HCT116 (cell line): ENCODE measurements around the gene ZCWPW1. TPM values are rescaled to one million over a fixed set of nuclear protein-coding genes. Genes with fewer than 3 reads are reported as not detected.

Source experiments
- ATAC-seq: fragments of 200-7000 bp; cut with Tn5 transposase; 2 replicates; pipeline ENCODE4 v1.9.1; 2020; ENCODE audit warnings: mild to moderate bottlenecking, moderate library complexity
- BruUV-seq: library from RNA; stranded (reverse); fragments of 400-500 nt; replicated peaks from 2 replicates; lab custom pipeline; 2021; lab: Mats Ljungman, UMichigan
- CTCF ChIA-PET: fragments of 300-600 bp; sonication (Branson Sonifier 250); formaldehyde crosslinking; loops from one replicate; lab custom pipeline; 2021; ENCODE audit warnings: antibody characterized with exemption; lab: Charles Lee
- POLR2A ChIA-PET: fragments of 300-600, 350-600 bp; sonication (Branson Sonifier 250); formaldehyde crosslinking; loops from one replicate; lab custom pipeline; 2021; ENCODE audit warnings: antibody characterized with exemption; lab: Charles Lee
- RAD21 ChIA-PET, 2 experiments: fragments of 300-600 bp; sonication (Branson Sonifier 250); formaldehyde crosslinking; loops; one replicate each; lab custom pipeline; 2023; ENCODE audit warnings: low total read pairs in 2 of 2; ENCODE audit not compliant: uncharacterized antibody in 2 of 2, unreplicated experiment in 2 of 2, low non-redundant PET in 1 of 2; lab: Charles Lee
- DNase-seq: peaks from one replicate; pipeline ENCODE4 v3.0.0-alpha.2; 2010; ENCODE audit warnings: low read depth, low spot score
- H2AFZ ChIP-seq: fragments of 200-600 bp; shearing (Covaris generic), sonication (generic); 2 replicates; pipeline ENCODE4 v1.6.1; 2017; ENCODE audit warnings: low read depth, mixed run types, mixed read lengths, antibody characterized with exemption, low read length; ENCODE audit not compliant: poor library complexity, severe bottlenecking
- H3K27ac ChIP-seq: 2 replicates; pipeline ENCODE4 v1.5.1; 2012; ENCODE audit warnings: low read depth, low read length
- H3K27me3 ChIP-seq: fragments of 200-600 bp; sonication (generic); 2 replicates; pipeline ENCODE4 v1.6.1; 2016; ENCODE audit warnings: mixed run types, low read length, mixed read lengths; ENCODE audit not compliant: insufficient read depth
- H3K36me3 ChIP-seq, 2 experiments: fragments of 200-500 bp in 1 of 2; fragments of 200-600 bp in 1 of 2; sonication (Bioruptor generic) in 1 of 2; sonication (generic) in 1 of 2; 2 replicates each; pipeline versions ENCODE4 v1.5.1 to v1.6.1; 2014 to 2016; ENCODE audit warnings: low read length in 2 of 2, inconsistent platforms in 1 of 2, mixed read lengths in 1 of 2, mixed run types in 1 of 2; ENCODE audit not compliant: insufficient read depth in 2 of 2, control insufficient read depth in 1 of 2
- H3K4me1 ChIP-seq, 2 experiments: fragments of 200-600 bp in 1 of 2; sonication (generic) in 1 of 2; 2 replicates each; pipeline versions ENCODE4 v1.5.1 to v1.6.1; 2012 to 2017; ENCODE audit warnings: low read length in 2 of 2, inconsistent platforms in 1 of 2, mild to moderate bottlenecking in 1 of 2, mixed read lengths in 1 of 2, mixed run types in 1 of 2, moderate library complexity in 1 of 2; ENCODE audit not compliant: insufficient read depth in 2 of 2, control insufficient read depth in 1 of 2
- H3K4me2 ChIP-seq: fragments of 200-600 bp; sonication (generic); 2 replicates; pipeline ENCODE4 v1.6.1; 2017; ENCODE audit warnings: mixed run types, low read length, mixed read lengths
- H3K4me3 ChIP-seq, 2 experiments: fragments of 200-600 bp in 1 of 2; sonication (generic) in 1 of 2; replicated peaks in 1 of 2; 2 replicates each; pipeline ENCODE4 v1.5.1; 2011 to 2016; ENCODE audit warnings: low read length in 2 of 2, control low read depth in 1 of 2, low read depth in 1 of 2, mild to moderate bottlenecking in 1 of 2, mixed read lengths in 1 of 2, mixed run types in 1 of 2
- H3K79me2 ChIP-seq: fragments of 200-600 bp; sonication (generic); 2 replicates; pipeline ENCODE4 v1.6.1; 2017; ENCODE audit warnings: mild to moderate bottlenecking, mixed run types, low read length, moderate library complexity, mixed read lengths; ENCODE audit not compliant: insufficient read depth
- H3K9ac ChIP-seq: fragments of 200-600 bp; sonication (generic); 2 replicates; pipeline ENCODE4 v1.6.1; 2016; ENCODE audit warnings: low read length, mixed read lengths
- H3K9me2 ChIP-seq: fragments of 200-600 bp; sonication (generic), shearing (Covaris generic); 2 replicates; pipeline ENCODE4 v1.6.1; 2017; ENCODE audit warnings: mixed run types, mild to moderate bottlenecking, moderate library complexity; ENCODE audit not compliant: insufficient read depth
- H3K9me3 ChIP-seq, 2 experiments: fragments of 200-500 bp in 1 of 2; fragments of 200-600 bp in 1 of 2; sonication (Bioruptor generic) in 1 of 2; sonication (generic) in 1 of 2; 2 replicates each; pipeline ENCODE4 v1.6.1; 2014 to 2017; ENCODE audit warnings: low read length in 2 of 2, mixed read lengths in 2 of 2, inconsistent platforms in 1 of 2, low read depth in 1 of 2, mild to moderate bottlenecking in 1 of 2, mixed run types in 1 of 2, moderate library complexity in 1 of 2; ENCODE audit not compliant: control insufficient read depth in 1 of 2, insufficient read depth in 1 of 2
- H4K20me1 ChIP-seq: fragments of 200-600 bp; sonication (generic), shearing (Covaris generic); 2 replicates; pipeline ENCODE4 v1.6.1; 2017; ENCODE audit warnings: mixed run types, mild to moderate bottlenecking, moderate library complexity; ENCODE audit not compliant: insufficient read depth
- CBX3 ChIP-seq: IDR thresholded peaks from 2 replicates; pipeline ENCODE4 v1.6.1; 2012; ENCODE audit warnings: low read depth
- CEBPB ChIP-seq: IDR thresholded peaks from 2 replicates; pipeline ENCODE4 v1.6.1; 2012; ENCODE audit warnings: low read depth
- ELF1 ChIP-seq: IDR thresholded peaks from 2 replicates; pipeline ENCODE4 v1.6.1; 2012; ENCODE audit warnings: low read depth, borderline replicate concordance
- EZH2 ChIP-seq: fragments of 200-600 bp; sonication (generic); IDR thresholded peaks from 2 replicates; pipeline ENCODE4 v1.6.1; 2017; ENCODE audit warnings: antibody characterized with exemption, mixed run types
- EZH2phosphoT487 ChIP-seq: fragments of 200-600 bp; IDR thresholded peaks from 2 replicates; pipeline ENCODE4 v1.6.1; 2018; ENCODE audit warnings: antibody characterized with exemption, borderline replicate concordance
- FOSL1 ChIP-seq: IDR thresholded peaks from 2 replicates; pipeline ENCODE4 v1.6.1; 2012; ENCODE audit warnings: low read depth
- POLR2A ChIP-seq: IDR thresholded peaks from 2 replicates; pipeline ENCODE4 v1.7.0; 2011; ENCODE audit warnings: borderline replicate concordance; ENCODE audit not compliant: insufficient read depth, insufficient read length; ENCODE audit errors: extremely low read depth
- RAD21 ChIP-seq: IDR thresholded peaks from 2 replicates; pipeline ENCODE4 v1.6.1; 2012; ENCODE audit warnings: low read depth, mild to moderate bottlenecking
- SIN3A ChIP-seq: IDR thresholded peaks from 2 replicates; pipeline ENCODE4 v1.6.1; 2012; ENCODE audit warnings: low read depth
- SP1 ChIP-seq: IDR thresholded peaks from 2 replicates; pipeline ENCODE4 v1.6.1; 2012; ENCODE audit warnings: low read depth
- SRF ChIP-seq: IDR thresholded peaks from 2 replicates; pipeline ENCODE4 v1.6.1; 2012; ENCODE audit warnings: low read depth
- TCF7L2 ChIP-seq: IDR thresholded peaks from 2 replicates; pipeline ENCODE4 v1.7.0; 2011; ENCODE audit warnings: borderline replicate concordance, inconsistent platforms; ENCODE audit not compliant: insufficient read depth, insufficient read length; ENCODE audit errors: extremely low read depth
- YY1 ChIP-seq: IDR thresholded peaks from 2 replicates; pipeline ENCODE4 v1.6.1; 2011; ENCODE audit warnings: low read length, low read depth, moderate library complexity, mild to moderate bottlenecking; ENCODE audit not compliant: insufficient replicate concordance; ENCODE audit errors: extremely low read depth
- ZFX ChIP-seq: fragments of 450-650 bp; IDR thresholded peaks from 2 replicates; pipeline ENCODE4 v1.6.1; 2017
- ZNF274 ChIP-seq: fragments of 200-500 bp; sonication (Bioruptor generic); IDR thresholded peaks from 2 replicates; pipeline ENCODE4 v1.6.1; 2014; ENCODE audit warnings: mild to moderate bottlenecking, low read depth, low read length, inconsistent platforms
- intact Hi-C: fragments of 100-400 bp; cut with micrococcal nuclease; formaldehyde crosslinking; loops from 2 replicates; pipeline ENCODE4 v1.10.0; 2022
- total RNA-seq: library from RNA; stranded (reverse); gene quantifications from one replicate; pipeline ENCODE4 v1.2.1, GENCODE V29; 2021; ENCODE audit not compliant: unreplicated experiment
- TF ChIP-seq, protein P1 (sequence below): IDR thresholded peaks from 2 replicates; pipeline ENCODE4 v1.6.1; 2011; ENCODE audit warnings: mild to moderate bottlenecking, low read length, moderate library complexity; ENCODE audit not compliant: insufficient replicate concordance; ENCODE audit errors: extremely low read depth
- TF ChIP-seq, protein P2 (sequence below): IDR thresholded peaks from 2 replicates; pipeline ENCODE4 v1.6.1; 2012
- TF ChIP-seq, protein P3 (sequence below): IDR thresholded peaks from 2 replicates; pipeline ENCODE4 v1.6.1; 2012
- TF ChIP-seq, protein P4 (sequence below), 3 experiments: fragments of 200-600 bp in 1 of 3; sonication (generic) in 1 of 3; IDR thresholded peaks in 2 of 3; conservative IDR thresholded peaks in 1 of 3; 2 replicates each; pipeline ENCODE4 v1.5.1; 2012 to 2017; ENCODE audit warnings: low read depth in 2 of 3, low read length in 2 of 3, antibody characterized with exemption in 1 of 3, borderline replicate concordance in 1 of 3, control low read depth in 1 of 3, mild to moderate bottlenecking in 1 of 3, mixed read lengths in 1 of 3, mixed run types in 1 of 3, moderate library complexity in 1 of 3; ENCODE audit not compliant: insufficient read depth in 1 of 3
- TF ChIP-seq, protein P5 (sequence below): IDR thresholded peaks from 2 replicates; pipeline ENCODE4 v1.6.1; 2012; ENCODE audit warnings: low read depth

Gene ZCWPW1
- total RNA-seq, 1 experiment from 2014 or later: 1.5 TPM

DNA sequence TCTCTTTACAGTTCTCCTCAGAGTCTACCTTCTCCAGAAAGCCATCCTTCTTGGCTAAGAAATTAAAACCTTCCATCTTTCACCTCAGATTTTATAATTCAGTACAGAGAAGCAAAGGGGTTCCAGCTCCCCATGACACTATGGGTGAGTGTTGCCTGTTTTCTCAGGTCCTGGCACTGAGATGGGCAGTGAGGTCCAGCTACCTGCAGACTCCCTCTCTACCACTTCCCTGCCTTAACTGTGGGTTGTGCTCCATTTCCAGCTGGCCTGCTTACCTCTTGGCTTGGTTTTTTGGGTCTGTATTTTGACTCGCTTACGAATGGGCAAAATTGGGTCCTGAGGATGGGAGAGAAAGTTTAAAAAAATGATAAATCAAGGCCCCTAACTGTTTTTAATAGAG lies 26.3 kb downstream of the ZCWPW1 start:
- intact Hi-C loops: loop anchor here (10.0 kb wide), 1 partner anchor 207 kb away; no protein-coding TSS in a partner anchor
- no peaks in the 10 kb centered on the region for H3K79me2 ChIP-seq
- ATAC-seq (no peak), DNase-seq (no peak)
- ChIA-PET CTCF (interaction anchor here (1.2 kb wide), 1 partner anchor 13 kb away, joined by 4 read pairs; no protein-coding TSS in a partner anchor), RAD21 (no interaction called here), POLR2A (interaction anchor here (1.5 kb wide), 1 partner anchor 27 kb away, joined by 3 read pairs; the partner anchor contains the start of genes MEPCE and ZCWPW1)
- H3K4me3 ChIP-seq: no peak overlapping the region
- H3K27ac ChIP-seq: no peak overlapping the region
- 0 out of 2 replicates have a peak, but pooled peaks cover 6% of the 10 kb centered on the region for H3K27me3 ChIP-seq
- H4K20me1 ChIP-seq: no peaks in the 10 kb centered on the region
- H3K9ac ChIP-seq: no peak overlapping the region
- H3K9me3 ChIP-seq: no peaks in the 10 kb centered on the region
- peaks cover 0 to 3% of the 10 kb centered on the region in 2 experiments; a peak in 1 of 4 replicates for H3K4me1 ChIP-seq
- no peak overlapping the region for H2AFZ ChIP-seq
- no peaks in the 10 kb centered on the region for H3K9me2 ChIP-seq
- TF ChIP-seq CEBPB (no peak), SRF (no peak), POLR2A (no peak), ELF1 (no peak), SP1 (no peak), ZNF274 (no peak), EZH2 (no peak), TCF7L2 (no peak), SIN3A (no peak), YY1 (no peak), ZFX (no peak), FOSL1 (no peak), CBX3 (no peak), RAD21 (no peak), EZH2phosphoT487 (no peak)
- TF ChIP-seq, protein P1, sequence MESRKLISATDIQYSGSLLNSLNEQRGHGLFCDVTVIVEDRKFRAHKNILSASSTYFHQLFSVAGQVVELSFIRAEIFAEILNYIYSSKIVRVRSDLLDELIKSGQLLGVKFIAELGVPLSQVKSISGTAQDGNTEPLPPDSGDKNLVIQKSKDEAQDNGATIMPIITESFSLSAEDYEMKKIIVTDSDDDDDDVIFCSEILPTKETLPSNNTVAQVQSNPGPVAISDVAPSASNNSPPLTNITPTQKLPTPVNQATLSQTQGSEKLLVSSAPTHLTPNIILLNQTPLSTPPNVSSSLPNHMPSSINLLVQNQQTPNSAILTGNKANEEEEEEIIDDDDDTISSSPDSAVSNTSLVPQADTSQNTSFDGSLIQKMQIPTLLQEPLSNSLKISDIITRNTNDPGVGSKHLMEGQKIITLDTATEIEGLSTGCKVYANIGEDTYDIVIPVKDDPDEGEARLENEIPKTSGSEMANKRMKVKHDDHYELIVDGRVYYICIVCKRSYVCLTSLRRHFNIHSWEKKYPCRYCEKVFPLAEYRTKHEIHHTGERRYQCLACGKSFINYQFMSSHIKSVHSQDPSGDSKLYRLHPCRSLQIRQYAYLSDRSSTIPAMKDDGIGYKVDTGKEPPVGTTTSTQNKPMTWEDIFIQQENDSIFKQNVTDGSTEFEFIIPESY: no peak
- TF ChIP-seq, protein P2, sequence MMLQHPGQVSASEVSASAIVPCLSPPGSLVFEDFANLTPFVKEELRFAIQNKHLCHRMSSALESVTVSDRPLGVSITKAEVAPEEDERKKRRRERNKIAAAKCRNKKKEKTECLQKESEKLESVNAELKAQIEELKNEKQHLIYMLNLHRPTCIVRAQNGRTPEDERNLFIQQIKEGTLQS: no peak
- TF ChIP-seq, protein P3, sequence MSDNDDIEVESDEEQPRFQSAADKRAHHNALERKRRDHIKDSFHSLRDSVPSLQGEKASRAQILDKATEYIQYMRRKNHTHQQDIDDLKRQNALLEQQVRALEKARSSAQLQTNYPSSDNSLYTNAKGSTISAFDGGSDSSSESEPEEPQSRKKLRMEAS: no peak
- TF ChIP-seq, protein P4, sequence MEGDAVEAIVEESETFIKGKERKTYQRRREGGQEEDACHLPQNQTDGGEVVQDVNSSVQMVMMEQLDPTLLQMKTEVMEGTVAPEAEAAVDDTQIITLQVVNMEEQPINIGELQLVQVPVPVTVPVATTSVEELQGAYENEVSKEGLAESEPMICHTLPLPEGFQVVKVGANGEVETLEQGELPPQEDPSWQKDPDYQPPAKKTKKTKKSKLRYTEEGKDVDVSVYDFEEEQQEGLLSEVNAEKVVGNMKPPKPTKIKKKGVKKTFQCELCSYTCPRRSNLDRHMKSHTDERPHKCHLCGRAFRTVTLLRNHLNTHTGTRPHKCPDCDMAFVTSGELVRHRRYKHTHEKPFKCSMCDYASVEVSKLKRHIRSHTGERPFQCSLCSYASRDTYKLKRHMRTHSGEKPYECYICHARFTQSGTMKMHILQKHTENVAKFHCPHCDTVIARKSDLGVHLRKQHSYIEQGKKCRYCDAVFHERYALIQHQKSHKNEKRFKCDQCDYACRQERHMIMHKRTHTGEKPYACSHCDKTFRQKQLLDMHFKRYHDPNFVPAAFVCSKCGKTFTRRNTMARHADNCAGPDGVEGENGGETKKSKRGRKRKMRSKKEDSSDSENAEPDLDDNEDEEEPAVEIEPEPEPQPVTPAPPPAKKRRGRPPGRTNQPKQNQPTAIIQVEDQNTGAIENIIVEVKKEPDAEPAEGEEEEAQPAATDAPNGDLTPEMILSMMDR (IDR thresholded peaks at IDR 0.05 in 2 of 3, conservative IDR thresholded peaks at IDR 0.05 in 1 of 3; ENCODE audit: borderline replicate concordance in 1 of 3, insufficient read depth in 1 of 3, low read depth in 2 of 3, low read length in 2 of 3): no peak
- TF ChIP-seq, protein P5, sequence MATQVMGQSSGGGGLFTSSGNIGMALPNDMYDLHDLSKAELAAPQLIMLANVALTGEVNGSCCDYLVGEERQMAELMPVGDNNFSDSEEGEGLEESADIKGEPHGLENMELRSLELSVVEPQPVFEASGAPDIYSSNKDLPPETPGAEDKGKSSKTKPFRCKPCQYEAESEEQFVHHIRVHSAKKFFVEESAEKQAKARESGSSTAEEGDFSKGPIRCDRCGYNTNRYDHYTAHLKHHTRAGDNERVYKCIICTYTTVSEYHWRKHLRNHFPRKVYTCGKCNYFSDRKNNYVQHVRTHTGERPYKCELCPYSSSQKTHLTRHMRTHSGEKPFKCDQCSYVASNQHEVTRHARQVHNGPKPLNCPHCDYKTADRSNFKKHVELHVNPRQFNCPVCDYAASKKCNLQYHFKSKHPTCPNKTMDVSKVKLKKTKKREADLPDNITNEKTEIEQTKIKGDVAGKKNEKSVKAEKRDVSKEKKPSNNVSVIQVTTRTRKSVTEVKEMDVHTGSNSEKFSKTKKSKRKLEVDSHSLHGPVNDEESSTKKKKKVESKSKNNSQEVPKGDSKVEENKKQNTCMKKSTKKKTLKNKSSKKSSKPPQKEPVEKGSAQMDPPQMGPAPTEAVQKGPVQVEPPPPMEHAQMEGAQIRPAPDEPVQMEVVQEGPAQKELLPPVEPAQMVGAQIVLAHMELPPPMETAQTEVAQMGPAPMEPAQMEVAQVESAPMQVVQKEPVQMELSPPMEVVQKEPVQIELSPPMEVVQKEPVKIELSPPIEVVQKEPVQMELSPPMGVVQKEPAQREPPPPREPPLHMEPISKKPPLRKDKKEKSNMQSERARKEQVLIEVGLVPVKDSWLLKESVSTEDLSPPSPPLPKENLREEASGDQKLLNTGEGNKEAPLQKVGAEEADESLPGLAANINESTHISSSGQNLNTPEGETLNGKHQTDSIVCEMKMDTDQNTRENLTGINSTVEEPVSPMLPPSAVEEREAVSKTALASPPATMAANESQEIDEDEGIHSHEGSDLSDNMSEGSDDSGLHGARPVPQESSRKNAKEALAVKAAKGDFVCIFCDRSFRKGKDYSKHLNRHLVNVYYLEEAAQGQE: no peak
- no peaks in the 10 kb centered on the region for H3K36me3 ChIP-seq
- BruUV-seq: no TSS peak
- H3K4me2 ChIP-seq: no peak overlapping the region
